HepG2 (cell line): ENCODE measurements around the gene SLCO2B1. TPM values are rescaled to one million over a fixed set of nuclear protein-coding genes. Genes with fewer than 3 reads are reported as not detected.
A peak's percentile ranks its signal among the peaks of the same experiment; 100 is the strongest.

ENCODE experiments used
- BCL6 ChIP-seq: IDR thresholded peaks from 2 replicates; pipeline ENCODE4 v1.6.1; 2016; ENCODE audit warnings: missing genetic modification reagents, missing compliant biosample characterization
- CBX5 ChIP-seq: sonication (generic); formaldehyde crosslinking; IDR thresholded peaks from 2 replicates; pipeline ENCODE4 v1.4.0; 2020; ENCODE audit warnings: missing genetic modification reagents, borderline replicate concordance
- CENPBD1 ChIP-seq: sonication (generic); formaldehyde crosslinking; IDR thresholded peaks from 2 replicates; pipeline ENCODE4 v1.8.0; 2022; ENCODE audit warnings: missing genetic modification reagents, low read depth, mild to moderate bottlenecking, borderline replicate concordance
- EED ChIP-seq: sonication (generic); formaldehyde crosslinking; IDR thresholded peaks from 2 replicates; pipeline ENCODE4 v1.5.0; 2020; ENCODE audit warnings: mild to moderate bottlenecking, missing genetic modification reagents
- EHMT2 ChIP-seq: fragments of 200-600 bp; sonication (generic); IDR thresholded peaks from 2 replicates; pipeline ENCODE4 v1.7.0; 2017; ENCODE audit warnings: antibody characterized with exemption, low read depth, low read length, borderline replicate concordance
- ESRRA ChIP-seq: sonication (generic); formaldehyde crosslinking; IDR thresholded peaks from 2 replicates; pipeline ENCODE4 v1.5.1; 2020; ENCODE audit warnings: mild to moderate bottlenecking, low read depth, missing genetic modification reagents
- GATAD2A ChIP-seq: IDR thresholded peaks from 2 replicates; pipeline ENCODE4 v1.6.1; 2016
- HDAC1 ChIP-seq: sonication (generic); formaldehyde crosslinking; IDR thresholded peaks from 2 replicates; pipeline ENCODE4 v1.5.1; 2020; ENCODE audit warnings: mild to moderate bottlenecking, missing genetic modification reagents
- HES4 ChIP-seq: sonication (generic); formaldehyde crosslinking; IDR thresholded peaks from 2 replicates; pipeline ENCODE4 v1.9.0; 2021; ENCODE audit warnings: mild to moderate bottlenecking, missing genetic modification reagents, borderline replicate concordance
- LCORL ChIP-seq, 2 experiments: fragments of 450-650 bp in 1 of 2; sonication (generic) in 1 of 2; formaldehyde crosslinking in 1 of 2; IDR thresholded peaks; 2 replicates each; pipeline versions ENCODE4 v1.5.0 to v1.6.1; 2017 to 2020; ENCODE audit warnings: antibody characterized with exemption in 1 of 2, missing genetic modification reagents in 1 of 2
- NR2F6 ChIP-seq, 2 experiments: IDR thresholded peaks; 2 replicates each; pipeline ENCODE4 v1.6.1; 2016; ENCODE audit warnings: antibody characterized with exemption in 1 of 2, mild to moderate bottlenecking in 1 of 2
- PATZ1 ChIP-seq: sonication (generic); formaldehyde crosslinking; IDR thresholded peaks from 2 replicates; pipeline ENCODE4 v1.4.0; 2020; ENCODE audit warnings: missing genetic modification reagents
- PHF8 ChIP-seq: sonication (generic); formaldehyde crosslinking; IDR thresholded peaks from 2 replicates; pipeline ENCODE4 v1.5.0; 2020; ENCODE audit warnings: missing genetic modification reagents
- PITX1 ChIP-seq: sonication (generic); formaldehyde crosslinking; IDR thresholded peaks from 2 replicates; pipeline ENCODE4 v1.5.1; 2020; ENCODE audit warnings: mild to moderate bottlenecking, missing genetic modification reagents
- SOX5 ChIP-seq: IDR thresholded peaks from 2 replicates; pipeline ENCODE4 v1.6.1; 2016; ENCODE audit warnings: borderline replicate concordance
- SP1 ChIP-seq, 2 experiments: fragments of 450-650 bp in 1 of 2; sonication (generic) in 1 of 2; formaldehyde crosslinking in 1 of 2; IDR thresholded peaks; 2 replicates each; pipeline versions ENCODE4 v1.4.0 to v1.6.1; 2016 to 2020; ENCODE audit warnings: missing genetic modification reagents in 1 of 2
- UBTF ChIP-seq: sonication (generic); formaldehyde crosslinking; IDR thresholded peaks from 2 replicates; pipeline ENCODE4 v1.4.0; 2020; ENCODE audit warnings: mild to moderate bottlenecking, missing genetic modification reagents
- ZMYM4 ChIP-seq: sonication (generic); formaldehyde crosslinking; IDR thresholded peaks from 2 replicates; pipeline ENCODE4 v1.8.1; 2023; ENCODE audit warnings: mild to moderate bottlenecking, missing genetic modification reagents
- ZNF569 ChIP-seq: sonication (generic); formaldehyde crosslinking; IDR thresholded peaks from 2 replicates; pipeline ENCODE4 v1.5.0; 2020; ENCODE audit warnings: mild to moderate bottlenecking, missing genetic modification reagents, moderate library complexity, borderline replicate concordance
- ZNF713 ChIP-seq: sonication (generic); formaldehyde crosslinking; IDR thresholded peaks from 2 replicates; pipeline ENCODE4 v1.4.0; 2020; ENCODE audit warnings: mild to moderate bottlenecking, missing genetic modification reagents
- ZSCAN5A ChIP-seq: sonication (generic); formaldehyde crosslinking; IDR thresholded peaks from 2 replicates; pipeline ENCODE4 v1.8.0; 2022; ENCODE audit warnings: mild to moderate bottlenecking, missing genetic modification reagents, borderline replicate concordance
- ZSCAN9 ChIP-seq: IDR thresholded peaks from 2 replicates; pipeline ENCODE4 v1.6.1; 2016; ENCODE audit warnings: borderline replicate concordance
- polyA plus RNA-seq, 8 experiments: library from polyadenylated mRNA; depleted of rRNA in 3 of 8; stranded (reverse) in 7 of 8; unstranded in 1 of 8; fragments of >200 nt; fragmentation: Illumina TruSeq in 4 of 8; extraction: Trizol in 4 of 8; gene quantifications; 2 replicates each; pipeline versions ENCODE4 v1.2.1 to v1.2.3, GENCODE V29; 2011 to 2016; ENCODE audit warnings: low read depth in 4 of 8, missing spikeins in 1 of 8, mixed read lengths in 1 of 8; ENCODE audit not compliant: insufficient read depth in 1 of 8
- total RNA-seq, 5 experiments: library from RNA; depleted of rRNA; stranded (reverse); fragments of >200 nt; fragmentation: Illumina TruSeq; extraction: Trizol; gene quantifications; 2 replicates each; pipeline ENCODE4 v1.2.3, GENCODE V29; 2016; ENCODE audit warnings: low read depth in 1 of 5

SLCO2B1 gene
- total and polyA plus RNA-seq, 2 of the 13 experiments (the other 11 are each of a cell fraction or from before 2014, with no cell fraction given), result 15.3 to 19.8 TPM

- TF ChIP-seq HDAC1 (0 out of 2 replicates have a peak, but pooled peaks have one; percentile 29), BCL6 (CRISPR knock-in tag) (peak; percentile 29; the same call in 1 of the 2 replicates), EHMT2 (0 out of 2 replicates have a peak, but pooled peaks have one; percentile 45), ZSCAN5A (CRISPR knock-in tag) (no peak), PATZ1 (CRISPR knock-in tag) (peak; percentile 54; the same call in 1 of the 2 replicates), ESRRA (CRISPR knock-in tag) (0 out of 2 replicates have a peak, but pooled peaks have one; percentile 20), GATAD2A (peak; percentile 26; the same call in 1 of the 2 replicates), NR2F6 (IDR thresholded peaks at IDR 0.05) (no peak), NR2F6 (CRISPR knock-in tag; IDR thresholded peaks at IDR 0.05) (peak; percentile 31; the same call in 1 of the 2 replicates), SP1 (IDR thresholded peaks at IDR 0.05) (no peak), SP1 (CRISPR knock-in tag; IDR thresholded peaks at IDR 0.05) (no peak), HES4 (peak; percentile 69; the same call in 1 of the 2 replicates), CENPBD1 (CRISPR knock-in tag) (no peak), UBTF (CRISPR knock-in tag) (0 out of 2 replicates have a peak, but pooled peaks have one; percentile 19), ZMYM4 (CRISPR knock-in tag) (0 out of 2 replicates have a peak, but pooled peaks have one; percentile 37), ZNF713 (CRISPR knock-in tag) (0 out of 2 replicates have a peak, but pooled peaks have one; percentile 73), PITX1 (CRISPR knock-in tag) (peak; percentile 34; the same call in 1 of the 2 replicates), LCORL (IDR thresholded peaks at IDR 0.05) (no peak), LCORL (CRISPR knock-in tag; IDR thresholded peaks at IDR 0.05) (peak; percentile 68), PHF8 (CRISPR knock-in tag) (no peak; the same call in 1 of the 2 replicates), ZSCAN9 (CRISPR knock-in tag) (peak; percentile 33; the same call in 1 of the 2 replicates), ZNF569 (CRISPR knock-in tag) (no peak), EED (CRISPR knock-in tag) (0 out of 2 replicates have a peak, but pooled peaks have one; percentile 48), CBX5 (CRISPR knock-in tag) (peak; percentile 15; the same call in 1 of the 2 replicates), SOX5 (CRISPR knock-in tag) (0 out of 2 replicates have a peak, but pooled peaks have one; percentile 20)
Measured at GRCh38 chr11:75204685-75205563, 54.0 kb downstream of the SLCO2B1 start (continued).
